GM18502 (cell line): ENCODE data around the gene PXDN.

Source experiments
- ATAC-seq: cut with Tn5 transposase; IDR thresholded peaks from one replicate; pipeline ENCODE4 v1.9.1; 2021; ENCODE audit warnings: mild to moderate bottlenecking; ENCODE audit not compliant: unreplicated experiment, poor library complexity

Gene PXDN

DNA sequence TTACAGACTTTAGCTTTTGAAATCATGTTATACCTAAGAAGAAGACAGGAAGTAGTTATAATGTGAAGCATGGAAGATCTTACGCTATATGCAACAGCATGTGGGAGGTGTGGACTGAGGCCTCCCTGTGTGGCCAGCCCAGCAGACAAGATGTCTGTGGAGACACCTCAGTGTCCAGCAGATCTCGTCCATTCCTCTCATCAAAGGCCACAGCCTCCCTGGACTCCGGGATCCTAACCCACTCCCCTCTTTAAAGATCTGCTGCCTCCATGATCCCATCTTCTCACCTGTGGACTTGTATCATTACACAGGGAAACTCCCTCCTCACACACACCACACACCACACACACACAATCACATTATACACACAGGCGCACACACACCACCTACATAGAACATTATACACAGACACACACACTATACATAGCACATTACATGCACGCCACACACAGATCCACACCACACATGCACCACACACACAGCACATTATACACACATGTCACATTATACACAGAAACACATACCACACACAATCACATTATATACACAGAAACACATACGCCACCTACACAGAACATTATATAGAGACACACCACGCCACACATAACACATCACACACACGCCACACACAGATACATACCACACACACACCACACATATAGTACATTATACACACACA is 89.5 kb downstream of the PXDN start:
- ATAC-seq = no peak

DNA sequence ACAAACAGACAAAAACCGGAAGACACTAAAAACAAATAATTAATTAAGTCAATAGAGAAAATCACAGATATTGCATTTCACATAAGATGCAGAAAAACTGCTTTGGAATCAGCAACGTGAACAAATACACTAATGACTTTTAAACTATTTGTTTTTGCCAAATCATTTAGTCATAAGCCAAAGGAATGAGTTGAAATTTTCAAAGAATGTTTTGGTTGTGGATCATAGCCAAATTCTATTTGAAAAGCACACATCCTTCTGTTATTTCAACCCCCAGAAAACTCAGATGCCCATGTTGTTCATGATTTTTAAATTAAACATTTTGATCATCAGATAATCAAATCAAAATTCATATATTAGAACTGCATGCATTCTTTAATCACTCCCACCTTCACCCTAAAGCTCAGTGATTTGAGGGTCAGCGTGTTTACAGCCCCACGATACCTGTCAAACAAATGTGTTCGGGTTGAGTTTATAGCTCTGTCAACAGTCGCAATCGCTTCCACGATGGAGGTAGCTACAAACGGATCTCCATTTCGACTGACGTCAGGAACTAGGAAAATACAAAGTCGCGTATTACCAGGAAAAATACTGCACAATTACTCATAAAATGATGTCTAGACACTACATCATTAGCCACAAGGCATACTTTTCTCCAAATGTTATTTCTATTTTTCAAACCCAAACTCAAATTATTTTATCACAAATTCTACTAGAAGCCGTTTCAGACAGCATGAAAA is 90.2 kb downstream of the PXDN start:
- no peak for ATAC-seq

DNA sequence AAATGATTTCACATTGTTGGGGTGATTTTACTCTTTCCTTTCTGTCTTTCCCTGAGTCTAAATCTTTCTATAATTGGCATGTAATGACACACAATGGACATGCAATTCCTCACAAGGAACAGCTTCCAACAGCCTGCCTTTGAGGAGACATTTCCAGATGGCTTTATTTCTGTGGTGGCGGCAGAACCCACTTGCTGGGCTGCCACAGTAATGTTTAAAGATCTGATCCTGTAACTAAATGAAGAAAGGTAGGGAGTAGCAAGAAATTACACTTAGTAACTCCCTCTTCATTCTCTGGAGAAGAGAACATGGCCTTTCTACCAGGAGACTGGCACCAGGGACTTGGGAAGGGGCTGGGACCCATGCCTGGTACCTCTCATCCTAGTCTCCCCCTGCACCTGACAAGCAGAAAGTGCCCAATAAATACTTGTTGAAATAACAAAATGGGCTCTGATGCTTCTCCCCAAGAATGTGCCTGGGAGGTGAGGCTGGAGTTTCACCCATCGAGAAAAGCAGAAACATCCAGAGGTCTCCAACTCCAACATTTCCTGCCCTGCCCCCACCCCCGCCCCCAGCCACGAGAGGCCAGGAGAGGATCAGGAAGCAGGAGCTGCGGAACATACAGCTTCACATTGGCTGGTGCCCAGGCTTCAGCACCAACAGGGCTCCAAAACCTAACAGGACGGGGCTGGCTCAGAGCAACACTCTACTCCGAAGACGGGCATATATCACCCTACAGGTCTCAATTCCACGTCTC is 92.1 kb downstream of the PXDN start:
- no peak for ATAC-seq

DNA sequence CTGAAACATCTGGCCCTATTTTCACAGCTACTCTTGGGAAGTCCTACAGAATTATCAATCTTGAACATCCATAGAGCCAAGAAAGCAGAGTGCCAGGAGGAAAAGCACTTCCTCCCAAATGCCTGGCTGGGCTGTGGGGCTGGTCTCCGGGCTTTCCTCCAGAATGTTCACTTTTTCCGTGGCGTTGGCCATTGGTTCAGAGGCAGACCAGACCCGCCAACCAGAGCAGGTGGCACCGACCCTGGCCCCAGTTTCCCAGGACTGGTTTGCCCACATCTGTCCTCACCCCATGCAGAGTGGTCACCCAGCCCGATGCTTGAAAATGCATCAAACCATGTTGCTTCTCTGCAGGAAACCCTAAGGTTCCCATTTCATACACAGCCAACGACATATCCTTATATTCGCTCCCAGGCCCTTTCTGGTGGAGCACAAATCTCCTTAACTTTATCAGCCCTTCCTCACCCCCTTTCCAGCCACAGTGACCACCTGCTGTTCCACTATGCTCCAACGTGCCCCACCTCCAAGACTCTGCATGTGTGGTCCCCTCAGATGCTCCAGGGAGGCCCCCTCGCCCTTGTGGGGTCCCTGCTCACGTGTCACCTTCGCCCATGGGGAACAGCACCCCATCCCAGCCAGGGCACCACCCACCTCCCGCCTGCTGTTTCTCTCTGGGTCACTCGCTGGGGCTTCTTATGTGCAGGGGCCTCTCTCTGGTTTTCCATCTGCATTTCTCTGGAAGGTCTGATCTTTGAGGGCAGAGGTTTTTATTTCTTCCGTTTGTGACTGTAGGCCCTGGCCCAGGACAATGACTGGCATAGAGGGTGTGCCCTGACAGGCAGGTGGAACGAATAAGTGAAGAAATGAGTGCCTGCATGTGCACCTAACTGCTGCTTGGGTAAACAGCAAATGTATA is 92.9 kb downstream of the PXDN start:
- ATAC-seq = no peak

DNA sequence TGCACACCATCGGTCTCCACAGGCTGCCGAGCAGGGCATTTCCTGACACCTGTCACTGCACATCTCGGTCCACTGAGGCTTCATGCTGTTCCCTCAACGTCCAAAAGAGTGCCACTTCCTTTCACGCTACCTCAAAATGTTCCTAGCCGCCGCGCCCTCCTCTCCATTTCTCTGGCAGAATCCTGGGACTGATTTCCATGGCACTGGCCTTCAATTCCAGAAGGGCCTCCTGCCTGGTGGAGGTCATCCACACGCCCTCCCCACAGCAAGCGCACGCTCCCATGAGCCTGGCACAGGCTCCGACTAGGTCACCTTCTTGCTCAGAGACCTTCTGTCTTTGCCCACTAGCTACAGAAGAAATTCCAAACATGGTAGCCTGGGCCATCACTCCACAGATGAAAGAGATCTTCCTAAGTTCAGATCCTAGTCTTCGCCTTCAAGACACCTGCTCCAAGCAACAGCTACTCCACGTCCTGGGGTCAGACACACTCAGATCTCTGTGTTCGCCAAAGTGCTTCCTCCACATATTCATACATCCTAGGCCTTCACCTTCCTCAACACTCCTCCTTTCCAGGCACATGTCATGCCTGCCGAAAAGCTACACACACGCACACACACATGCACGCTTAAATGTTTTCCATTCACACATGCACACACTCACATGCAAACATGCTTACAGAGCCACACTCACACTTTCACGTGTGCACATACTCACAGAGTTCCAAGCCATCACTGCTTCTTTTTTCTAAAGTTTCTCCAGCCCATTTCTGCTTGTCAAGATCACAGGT is 94.0 kb downstream of the PXDN start:
- ATAC-seq = no peak

DNA sequence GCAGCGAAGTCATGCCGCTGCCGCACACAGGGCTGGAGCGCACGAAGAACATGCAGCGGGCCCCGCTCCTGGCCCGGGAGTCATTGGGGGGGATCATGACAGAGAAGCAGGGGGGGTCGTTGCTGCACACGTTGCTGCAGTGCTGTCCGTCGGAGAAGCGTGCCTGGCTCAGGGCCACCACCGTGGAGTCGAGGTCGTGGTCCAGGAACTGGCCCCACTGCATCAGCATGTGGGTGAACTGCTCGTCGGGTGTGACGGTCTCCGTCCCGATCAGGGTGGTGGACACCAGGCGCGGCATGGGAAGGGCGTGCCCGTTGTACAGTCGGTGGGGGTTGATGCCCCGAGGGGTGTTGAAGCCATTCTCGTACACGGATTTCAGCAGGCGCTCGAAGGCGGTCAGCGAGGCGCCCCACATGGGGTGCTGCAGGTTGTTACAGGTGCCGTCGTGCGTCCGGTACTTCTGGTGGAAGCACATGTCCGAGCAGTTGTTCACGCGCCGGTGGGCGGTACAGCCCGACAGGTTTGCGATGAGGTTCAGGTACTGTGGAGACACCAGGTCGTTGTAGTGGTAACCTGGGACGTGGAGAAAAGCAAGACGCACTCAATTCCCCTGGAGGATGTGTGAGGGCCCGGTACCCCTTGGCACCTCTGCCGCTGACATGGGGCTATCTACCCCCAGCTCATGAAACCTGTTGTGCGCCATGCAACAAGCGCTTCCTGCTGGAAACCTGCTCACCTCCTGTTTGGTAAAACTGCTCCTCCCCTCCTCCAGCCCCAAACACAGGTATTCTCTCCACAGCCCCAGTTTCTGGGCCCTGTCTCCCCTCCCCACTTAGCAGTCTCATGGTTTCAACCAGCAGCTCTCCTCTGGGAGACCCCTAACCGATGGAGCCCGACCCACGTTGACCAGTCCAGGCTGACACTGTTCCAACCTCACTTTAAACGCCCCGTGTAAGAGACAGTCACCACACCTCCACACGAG is 94.9 kb downstream of the PXDN start:
- ATAC-seq = no peak

DNA sequence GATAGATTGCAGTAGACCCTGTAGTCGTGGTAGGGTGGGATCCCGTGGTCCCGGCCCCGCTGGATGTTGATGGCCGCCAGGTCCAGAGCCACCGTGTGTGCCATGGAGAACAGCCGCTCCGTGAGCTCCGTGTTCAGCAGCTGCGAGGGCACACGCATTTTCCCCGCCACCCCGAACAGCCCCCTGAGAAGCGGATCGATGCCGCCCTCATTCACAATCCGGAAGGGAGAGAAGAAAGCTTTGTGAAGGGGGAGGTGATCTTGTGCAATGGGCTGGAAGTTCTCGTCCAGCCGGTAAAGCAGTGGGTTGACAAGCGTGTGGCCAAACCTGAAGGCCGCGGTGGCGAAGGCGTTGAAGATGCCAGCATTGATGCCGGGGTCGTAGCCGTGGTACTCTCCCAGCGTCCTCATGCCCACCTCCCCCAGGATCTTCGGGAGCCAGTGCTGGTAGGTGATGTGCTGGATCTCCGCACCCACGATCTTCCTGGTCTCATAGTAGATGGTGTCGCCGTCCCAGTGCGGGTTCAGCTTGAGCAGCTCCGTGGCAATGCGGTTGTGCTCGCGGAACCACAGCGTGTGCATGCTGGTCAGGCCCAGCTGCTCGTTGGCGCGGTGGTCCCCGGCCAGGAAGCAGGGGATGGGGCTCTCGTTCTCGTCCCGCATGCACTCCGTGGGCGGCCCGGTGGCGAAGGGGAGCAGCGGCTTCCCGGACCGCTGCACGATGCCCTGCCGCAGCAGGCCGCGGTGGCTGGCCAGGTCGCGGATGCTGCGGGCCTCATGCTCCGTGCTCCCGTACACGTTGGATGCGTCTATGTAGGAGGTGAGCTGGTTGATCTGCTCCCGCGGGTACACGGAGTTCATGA is 95.8 kb downstream of the PXDN start:
- ATAC-seq = no peak

DNA sequence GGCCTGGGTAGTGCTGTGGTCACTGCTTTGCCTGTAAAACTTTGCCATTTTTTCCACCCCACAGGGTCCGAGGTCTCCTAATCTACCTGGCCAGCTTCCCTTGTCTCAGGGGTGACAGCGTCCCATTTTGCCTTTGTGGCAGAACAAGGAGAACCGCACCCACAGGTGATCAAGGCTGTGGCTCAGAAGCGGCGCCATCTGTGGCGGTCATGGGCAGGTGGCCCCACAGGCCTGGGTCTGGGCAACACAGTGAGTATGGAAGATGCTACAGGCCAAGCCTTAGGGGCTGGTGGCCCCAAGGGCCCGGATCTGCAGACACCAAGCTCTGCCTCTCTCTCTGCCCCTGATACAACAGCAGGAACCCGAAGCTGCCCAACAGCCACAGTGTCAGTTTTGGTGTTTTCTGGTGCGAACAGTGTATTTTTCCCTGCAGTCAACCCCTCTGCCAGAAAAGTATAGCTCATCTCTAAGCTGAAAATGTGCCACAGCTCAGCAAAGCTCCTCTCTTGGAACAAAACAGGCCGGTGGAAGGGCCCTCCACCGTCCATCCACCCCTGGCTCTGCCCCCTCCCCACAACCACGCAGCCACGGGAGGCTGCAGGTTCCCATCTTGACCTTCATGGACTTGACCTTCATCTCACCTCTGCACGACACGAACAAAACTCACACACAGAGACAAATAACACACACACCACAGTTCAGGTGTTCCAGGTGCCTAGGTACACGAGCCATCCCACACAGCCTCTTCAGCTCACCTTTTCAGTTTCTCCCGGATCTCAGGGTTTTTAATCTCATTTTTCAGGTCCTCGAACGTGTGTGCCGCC is 96.7 kb downstream of the PXDN start:
- no peak for ATAC-seq

DNA sequence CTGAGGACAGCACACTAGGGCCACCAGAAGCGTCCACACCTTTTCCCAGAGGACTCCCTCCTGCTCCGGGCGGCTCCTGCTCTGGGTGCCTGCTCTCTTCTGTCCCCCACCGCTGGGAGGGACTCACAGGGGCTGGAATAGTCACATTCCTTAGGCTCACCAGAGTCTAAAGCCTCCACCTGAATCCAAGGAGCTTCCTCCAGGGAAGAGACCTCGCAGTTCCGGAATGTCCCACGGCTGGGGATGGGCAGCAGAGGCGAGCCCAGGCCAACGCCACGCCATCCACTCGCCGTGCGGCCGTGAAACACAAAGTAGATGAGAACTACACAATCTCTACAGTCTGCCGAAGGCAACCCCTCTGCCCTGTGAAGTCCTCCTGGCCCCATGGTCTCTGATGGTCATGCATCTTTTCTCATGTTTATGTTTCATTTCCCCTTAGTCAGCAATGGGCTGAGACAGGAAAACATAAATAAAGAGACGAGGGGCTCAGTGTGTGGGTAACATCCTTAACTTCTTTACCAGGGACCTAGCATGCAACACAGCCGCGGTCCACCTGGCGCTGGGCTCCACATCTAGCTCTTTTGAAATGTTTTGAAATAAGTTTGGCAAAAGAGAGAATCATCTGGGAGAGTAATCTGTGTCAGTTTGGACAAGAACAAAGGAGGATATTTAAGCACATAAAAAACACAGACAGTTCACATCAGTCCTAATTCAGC is 98.4 kb downstream of the PXDN start:
- no peak for ATAC-seq

DNA sequence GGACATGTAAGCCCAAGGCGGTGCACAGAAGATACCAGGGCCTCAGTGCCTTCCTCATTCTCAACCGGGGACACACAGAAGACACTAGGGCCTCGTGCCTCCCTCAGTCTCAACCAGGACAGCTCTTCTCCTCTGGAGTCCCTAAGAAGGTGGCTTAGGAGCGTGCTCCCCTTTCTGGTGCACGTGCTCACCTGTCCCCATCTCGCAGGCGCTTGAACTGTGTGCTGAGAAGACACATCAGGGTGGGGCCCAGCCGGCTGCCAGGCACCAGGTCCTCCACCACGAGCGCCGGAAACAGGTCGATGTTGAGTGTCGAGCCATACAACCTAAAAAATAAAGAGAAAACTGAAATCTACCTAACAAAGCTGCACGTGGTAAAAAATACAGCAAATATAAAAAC is 99.9 kb downstream of the PXDN start:
- ATAC-seq = no peak

DNA sequence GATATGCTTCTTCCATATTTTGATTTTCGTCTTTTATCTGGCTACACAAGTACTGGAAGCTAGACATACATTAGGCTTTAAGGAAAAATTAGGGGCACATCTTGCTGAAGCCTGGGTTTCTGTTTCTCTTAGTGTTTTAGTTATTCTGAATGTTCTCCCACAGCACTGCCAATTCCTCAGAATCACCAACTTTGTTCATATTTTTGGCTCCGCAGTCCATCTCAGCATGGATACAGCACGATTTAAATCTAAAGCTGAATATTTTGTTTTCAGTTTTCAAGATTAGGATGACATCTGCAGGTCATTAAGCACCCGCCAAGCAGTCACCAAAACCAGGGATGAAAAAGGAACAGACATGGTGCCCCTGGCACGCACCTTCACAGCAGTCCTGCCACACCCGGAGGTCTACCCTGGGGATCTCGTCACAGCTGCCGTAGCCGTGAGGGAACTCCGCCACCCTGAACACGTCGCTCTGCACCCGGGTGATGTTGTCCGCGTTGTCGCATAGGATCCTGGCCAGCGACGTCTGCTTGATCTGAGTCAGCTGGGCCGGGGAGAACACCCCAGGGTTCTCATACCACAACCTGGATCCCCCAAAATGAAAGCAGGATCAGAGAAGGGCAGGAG is 101.2 kb downstream of the PXDN start:
- ATAC-seq = no peak

DNA sequence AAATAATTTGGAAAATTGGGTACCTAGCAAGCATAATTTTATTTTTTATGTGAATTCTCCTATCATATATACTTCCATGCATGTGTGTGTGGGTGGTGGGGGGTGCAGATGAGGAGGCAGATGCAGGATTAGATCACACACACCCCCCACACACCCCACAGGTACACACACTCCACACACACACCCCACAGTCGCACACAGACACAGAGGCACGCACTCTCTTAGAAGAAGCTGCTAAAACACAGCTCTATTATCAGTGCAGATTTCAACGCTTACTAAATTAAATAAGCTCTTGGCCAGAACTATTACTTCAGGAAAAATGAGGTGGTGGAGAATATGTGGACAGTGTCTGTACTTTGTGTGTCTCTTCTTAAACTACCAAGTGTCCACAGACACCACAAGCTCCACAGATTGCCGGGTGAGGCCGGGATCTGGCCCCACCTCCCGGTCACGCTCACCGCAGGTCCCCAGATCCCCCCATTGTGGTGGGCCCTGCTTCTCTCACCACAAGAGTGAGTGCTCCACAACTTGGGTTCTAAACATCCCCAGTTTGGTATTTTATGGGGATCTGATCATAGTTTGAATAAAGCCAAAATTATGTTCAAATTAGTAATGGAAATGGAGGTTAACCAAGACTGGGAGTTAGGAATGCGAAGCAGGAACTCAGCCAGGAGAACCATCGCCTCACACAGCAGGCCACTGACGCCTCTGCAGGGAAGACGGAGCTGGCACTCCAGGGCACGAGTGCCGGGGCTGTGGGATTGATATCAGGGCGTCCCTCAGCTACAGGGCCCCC is 102.1 kb downstream of the PXDN start:
- ATAC-seq = no peak

DNA sequence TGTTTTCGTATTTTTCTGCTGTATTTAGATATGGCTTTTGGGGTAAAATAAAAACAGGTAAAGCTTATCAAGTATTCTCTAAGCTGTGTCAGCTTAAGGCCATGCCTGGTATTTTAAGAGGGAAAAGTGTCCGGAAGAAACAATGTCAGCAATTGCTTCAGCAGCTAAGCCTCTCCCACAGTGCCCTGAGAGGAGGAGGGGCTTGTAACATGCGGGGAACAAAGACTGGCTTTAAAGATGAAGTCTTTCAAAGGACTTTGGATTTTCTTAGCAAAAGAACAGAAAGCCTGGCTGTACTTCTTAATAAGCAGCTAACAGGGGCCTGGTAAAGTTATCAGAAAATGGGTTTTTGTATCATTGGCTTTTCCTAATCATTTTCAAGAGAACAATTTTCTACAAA is 102.8 kb downstream of the PXDN start:
- no peak for ATAC-seq

DNA sequence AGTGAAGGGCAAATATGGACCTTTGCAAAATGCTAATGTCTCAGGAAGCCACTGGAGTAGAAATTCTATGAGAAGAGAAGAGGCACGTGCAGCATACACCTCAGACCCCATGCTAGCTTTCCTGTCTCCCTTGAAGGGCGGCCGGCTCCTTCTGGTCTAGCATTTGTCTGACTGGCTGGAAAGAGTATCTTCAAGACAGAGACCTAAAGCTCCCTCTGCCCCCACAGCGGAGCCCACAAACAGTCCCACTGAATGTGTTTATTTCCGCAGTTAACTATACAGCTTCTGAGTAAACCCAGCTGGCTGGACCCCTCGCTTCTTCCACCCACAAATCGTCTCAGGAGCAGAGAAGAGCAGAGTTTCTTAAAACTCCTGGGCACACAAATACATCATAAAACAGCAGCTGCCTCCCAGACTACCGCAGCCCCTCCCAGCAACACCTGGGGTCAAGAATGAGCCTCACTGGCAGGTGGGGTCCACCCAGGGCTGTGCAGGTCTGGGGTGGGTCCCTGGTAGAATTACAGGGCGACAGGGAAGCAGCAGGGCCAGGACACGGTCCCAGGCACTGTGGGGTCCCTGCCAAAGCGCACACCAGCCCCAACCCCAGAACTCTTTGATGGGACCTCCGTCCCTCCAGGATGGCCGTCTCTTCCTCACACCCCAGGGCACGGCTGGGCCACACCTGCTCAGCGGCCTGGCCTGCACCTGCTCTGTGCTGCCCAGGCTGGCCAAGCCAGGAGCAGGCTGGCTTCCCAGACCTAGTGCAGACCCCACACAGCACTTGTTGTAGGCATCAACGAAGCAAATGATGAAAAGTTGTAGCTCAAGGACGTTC is 103.8 kb downstream of the PXDN start:
- ATAC-seq = no peak
